ENCODE results near the gene CDK9.
A peak's percentile ranks its signal among the peaks of the same experiment; 100 is the strongest.
"Not testable (repeated sequence)": the region's sequence is repeated elsewhere in the genome, so short reads cannot be mapped to it uniquely, and the experiment has no call there.

The CDK9 gene

DNA sequence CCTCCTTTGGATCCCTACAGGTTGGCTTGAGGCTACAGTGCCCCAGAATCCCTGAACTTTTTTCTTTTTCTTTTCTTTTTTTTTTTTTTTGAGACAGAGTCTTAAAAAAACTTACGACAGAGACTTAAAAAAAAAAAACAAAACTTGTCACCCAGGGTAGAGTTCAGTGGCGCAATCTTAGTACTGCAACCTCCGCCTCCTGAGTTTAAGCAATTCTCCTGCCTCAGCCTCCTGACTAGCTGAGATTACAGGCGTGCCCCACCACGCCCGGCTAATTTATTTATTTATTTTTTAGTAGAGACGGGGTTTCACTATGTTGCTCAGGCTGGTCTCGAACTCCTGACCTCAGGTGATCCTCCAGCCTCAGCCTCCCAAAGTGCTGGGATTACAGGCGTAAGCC lies 4.9 kb upstream of the CDK9 start:
- DNase-seq: not testable (repeated sequence)

GRCh38 chr9:127781806-127782205 lies 4.0 kb upstream of the CDK9 start:
- DNase-seq: no peak

DNA sequence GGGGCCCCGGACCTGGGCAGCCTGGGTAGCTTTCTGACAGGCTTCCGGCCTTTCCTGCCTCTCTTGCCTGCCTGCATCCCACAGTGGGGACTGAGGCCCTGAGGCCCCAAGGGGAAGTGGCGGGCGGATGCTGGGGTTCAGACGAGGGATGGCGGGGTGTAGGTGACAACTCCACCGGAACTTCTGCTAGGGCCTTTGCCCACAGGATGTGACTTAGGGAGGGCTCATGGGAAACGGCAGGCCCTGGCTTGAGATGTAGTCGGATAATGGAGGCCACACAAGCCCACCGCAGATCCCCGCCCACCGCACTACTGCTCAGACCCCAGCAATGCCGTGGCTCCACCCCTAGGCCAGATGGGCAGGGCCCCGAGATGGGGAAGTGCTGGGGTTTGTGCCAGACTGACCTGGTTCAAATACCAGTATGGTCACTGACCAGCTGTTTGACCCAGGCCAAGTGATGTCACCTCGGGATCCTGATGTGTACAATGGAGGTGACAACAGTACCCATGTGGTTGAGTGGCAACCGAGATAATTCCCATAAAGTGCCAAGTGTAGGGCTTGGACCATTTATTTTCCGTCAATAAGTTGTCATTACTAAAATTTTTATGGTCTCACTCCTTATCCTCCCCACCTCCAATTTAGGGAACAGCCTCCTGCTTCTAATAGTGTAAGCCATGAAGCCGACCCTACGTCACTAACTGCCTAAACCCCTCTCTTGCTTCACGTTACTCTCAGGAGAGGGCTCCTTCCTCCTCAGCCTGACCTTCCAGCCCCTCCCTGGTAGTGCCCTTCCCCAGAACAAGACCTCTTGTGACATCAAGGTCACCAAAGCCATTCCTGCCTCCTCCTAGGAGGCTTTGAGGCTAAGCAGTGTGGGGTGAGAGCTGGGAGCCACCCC lies 2.5 kb upstream of the CDK9 start:
- peak; percentile 64 for DNase-seq

- peak; percentile 85 for DNase-seq
Measured at GRCh38 chr9:127785023-127785932, 556 bp upstream of the CDK9 start.

DNA sequence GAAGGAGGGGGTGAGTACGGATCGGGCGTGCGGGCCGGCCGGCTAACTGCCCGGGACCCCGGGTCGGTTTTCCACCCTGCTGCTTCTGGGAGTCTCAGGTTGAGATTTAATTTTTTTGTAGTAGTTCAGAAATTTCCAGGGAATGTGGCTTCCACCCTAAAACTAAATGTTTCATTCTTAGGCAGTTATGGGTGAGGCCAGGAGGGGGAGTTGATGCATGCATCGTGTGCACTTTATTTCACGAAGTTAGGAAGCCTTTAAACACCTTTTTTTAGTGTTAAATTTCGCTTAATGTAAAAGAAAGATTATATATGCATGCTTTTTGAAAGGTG lies 905 bp downstream of the CDK9 start:
- DNase-seq: no peak

DNA sequence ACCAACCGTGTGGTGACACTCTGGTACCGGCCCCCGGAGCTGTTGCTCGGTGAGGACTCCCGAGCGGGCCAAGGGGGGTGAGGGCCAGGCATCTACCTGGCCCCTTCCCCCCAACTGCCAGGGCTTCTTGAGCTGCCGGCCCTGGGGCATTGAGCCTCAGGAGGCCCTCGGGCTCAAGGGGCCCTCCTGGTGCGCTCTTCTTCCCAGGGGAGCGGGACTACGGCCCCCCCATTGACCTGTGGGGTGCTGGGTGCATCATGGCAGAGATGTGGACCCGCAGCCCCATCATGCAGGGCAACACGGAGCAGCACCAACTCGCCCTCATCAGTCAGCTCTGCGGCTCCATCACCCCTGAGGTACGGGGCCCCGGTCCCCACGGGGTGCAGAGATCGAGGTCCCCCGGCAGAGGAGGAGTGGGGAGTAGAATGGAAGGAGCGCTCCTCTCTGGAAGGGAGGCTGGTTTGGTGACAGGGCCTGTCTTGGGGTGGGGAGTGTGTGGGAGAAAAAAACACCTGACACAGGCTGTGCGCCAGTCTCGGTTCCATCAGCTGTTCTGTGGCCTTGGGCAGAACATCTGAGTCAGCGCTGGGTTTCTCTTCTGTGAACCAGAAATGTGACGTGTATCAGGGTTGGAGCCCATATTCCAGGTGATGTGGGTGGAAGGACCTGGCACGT lies 2.6 kb downstream of the CDK9 start:
- peak; percentile 81 for DNase-seq

- DNase-seq: no peak
Measured at GRCh38 chr9:127789179-127789578, 3.3 kb downstream of the CDK9 start.

DNA sequence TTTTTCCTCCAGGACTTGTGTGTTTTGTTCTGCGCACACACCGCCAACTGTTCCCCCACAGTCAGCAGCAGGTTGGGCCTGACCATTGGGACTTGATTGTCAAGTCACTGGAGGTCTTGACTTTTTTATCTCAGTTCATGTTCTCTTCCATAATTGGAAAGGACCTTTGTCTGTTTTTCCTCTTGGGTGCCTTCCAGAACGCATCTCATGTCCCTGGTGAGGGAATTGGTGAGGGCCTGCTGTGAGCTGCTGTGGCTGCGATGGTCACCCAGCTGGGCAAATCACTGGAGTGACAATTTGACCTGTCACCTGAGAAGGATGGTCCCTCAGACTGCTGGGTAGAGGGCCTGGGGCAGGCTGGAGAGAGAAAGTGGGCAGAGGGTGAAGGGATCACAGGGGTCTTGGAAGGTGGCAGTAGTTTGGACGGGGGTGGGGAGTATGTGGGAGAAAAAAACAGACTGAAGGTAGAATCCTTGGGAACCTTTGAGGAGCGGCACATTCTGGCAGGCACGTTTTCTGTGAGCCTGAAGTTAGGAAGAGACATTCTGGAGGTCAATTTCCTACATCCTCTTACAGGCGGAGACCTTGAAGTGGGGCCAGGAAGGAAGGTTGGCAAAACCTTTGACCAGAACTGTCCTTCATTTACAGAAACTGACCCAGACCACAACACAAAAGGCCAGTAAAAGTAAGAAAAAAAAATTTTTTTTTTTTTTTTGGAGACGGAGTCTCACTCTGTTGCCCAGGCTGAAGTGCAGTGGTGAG lies 4.4 kb downstream of the CDK9 start:
- no peak for DNase-seq

- no peak for DNase-seq
Measured at GRCh38 chr9:127791085-127791484, 5.3 kb downstream of the CDK9 start.

- DNase-seq: no peak
Measured at GRCh38 chr9:127792417-127793031, 6.7 kb downstream of the CDK9 start.

- DNase-seq: no peak
Measured at GRCh38 chr9:127793093-127793708, 7.4 kb downstream of the CDK9 start.

GRCh38 chr9:127794001-127794791 lies 8.4 kb downstream of the CDK9 start:
- DNase-seq: no peak

DNA sequence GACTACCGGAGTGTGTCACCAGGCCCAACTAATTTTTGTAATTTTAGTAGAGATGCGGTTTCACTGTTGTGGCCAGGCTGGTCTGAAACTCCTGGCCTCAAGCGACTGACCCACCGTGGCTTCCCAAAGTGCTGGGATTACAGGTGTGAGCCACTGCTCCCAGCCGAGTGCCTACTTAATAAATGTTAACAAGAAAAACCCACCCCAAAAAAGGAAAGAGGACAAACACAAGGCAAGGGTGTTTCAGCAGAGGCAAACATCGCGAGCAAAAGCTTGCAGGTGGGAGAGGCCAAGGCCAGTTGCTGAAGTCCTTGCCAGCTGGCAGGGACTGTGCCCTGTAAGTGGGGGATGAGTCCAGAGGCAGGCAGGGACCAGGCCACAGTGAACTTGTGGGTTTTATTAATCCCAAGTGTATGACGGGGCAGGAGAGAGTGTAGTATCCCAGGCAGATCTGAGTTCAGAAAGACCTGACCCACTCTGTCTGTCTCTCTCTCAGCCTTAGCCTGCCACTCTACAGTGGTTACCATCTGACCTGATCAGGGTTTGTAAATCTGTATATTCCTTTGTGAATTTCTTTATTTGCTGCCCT lies 10.5 kb downstream of the CDK9 start:
- DNase-seq: no peak

DNA sequence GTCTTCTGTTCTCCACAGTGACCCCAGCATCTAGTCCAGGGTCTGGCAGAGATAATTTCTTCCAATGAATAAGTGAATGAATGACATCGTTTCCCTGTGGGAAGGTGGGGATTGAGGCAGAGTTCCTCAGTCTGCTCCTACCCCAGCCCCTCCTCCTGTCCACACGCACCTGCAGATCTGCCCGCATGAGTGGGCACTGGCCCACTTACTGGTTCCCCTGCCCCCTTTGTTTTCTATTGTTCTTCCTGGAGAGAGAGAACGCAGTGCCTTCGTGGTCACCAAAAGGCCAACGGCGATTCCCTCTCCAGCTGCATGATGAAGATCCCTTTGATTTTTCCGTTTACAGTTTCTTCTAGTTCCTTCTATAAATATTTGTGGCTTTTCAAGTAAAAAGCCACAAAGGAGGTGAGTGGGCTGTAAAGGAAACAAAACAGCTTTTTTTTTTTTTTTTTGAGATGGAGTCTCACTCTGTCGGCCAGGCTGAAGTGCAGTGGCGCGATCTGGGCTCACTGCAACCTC lies 11.1 kb downstream of the CDK9 start:
- no peak for DNase-seq

- no peak for DNase-seq
Measured at GRCh38 chr9:127801955-127802575, 16.2 kb downstream of the CDK9 start.

- peak; percentile 86 for DNase-seq
Measured at GRCh38 chr9:127802576-127803443, 17.0 kb downstream of the CDK9 start, which contains the start of gene FPGS. Gene FPGS (plus strand): TSS chr9:127802882. CDS start chr9:127802925, 43 bp downstream.

GRCh38 chr9:127803507-127804352 lies 17.9 kb downstream of the CDK9 start:
- peak; percentile 36 for DNase-seq
